HG03439 (cell line): ENCODE data around the gene GARIN3.
A peak's percentile ranks its signal among the peaks of the same experiment; 100 is the strongest.
"Not testable (repeated sequence)": the region's sequence is repeated elsewhere in the genome, so short reads cannot be mapped to it uniquely, and the experiment has no call there.

Source experiments
- ATAC-seq: cut with Tn5 transposase; IDR thresholded peaks from one replicate; pipeline ENCODE4 v1.9.1; 2021; ENCODE audit warnings: mild to moderate bottlenecking, moderate library complexity; ENCODE audit not compliant: unreplicated experiment

Gene GARIN3

GRCh38 chr5:157166214-157167213, at the start of gene GARIN3:
Gene GARIN3 (minus strand): TSS chr5:157166264. CDS start chr5:157166168, 96 bp downstream.
- no peak for ATAC-seq

- no peak for ATAC-seq
Observed at GRCh38 chr5:157215514-157216167, 49.6 kb upstream of the GARIN3 start.

- ATAC-seq: peak; percentile 46
Observed at GRCh38 chr5:157214861-157215513, 48.9 kb upstream of the GARIN3 start.

GRCh38 chr5:157214415-157214814, 48.4 kb upstream of the GARIN3 start:
- ATAC-seq: no peak

- no peak for ATAC-seq
Observed at GRCh38 chr5:157213527-157214243, 47.6 kb upstream of the GARIN3 start.

GRCh38 chr5:157212307-157212706, 46.2 kb upstream of the GARIN3 start:
- ATAC-seq: no peak

GRCh38 chr5:157210652-157211051, 44.6 kb upstream of the GARIN3 start:
- ATAC-seq: not testable (repeated sequence)

GRCh38 chr5:157205708-157206107, 39.6 kb upstream of the GARIN3 start:
- no peak for ATAC-seq

GRCh38 chr5:157204765-157205164, 38.7 kb upstream of the GARIN3 start:
- no peak for ATAC-seq

GRCh38 chr5:157203417-157203816, 37.4 kb upstream of the GARIN3 start:
- no peak for ATAC-seq

- no peak for ATAC-seq
Observed at GRCh38 chr5:157201857-157202256, 35.8 kb upstream of the GARIN3 start.

GRCh38 chr5:157198277-157198986, 32.4 kb upstream of the GARIN3 start:
- no peak for ATAC-seq

GRCh38 chr5:157197086-157197485, 31.0 kb upstream of the GARIN3 start:
- ATAC-seq: no peak

- peak; percentile 56 for ATAC-seq
Observed at GRCh38 chr5:157196045-157196444, 30.0 kb upstream of the GARIN3 start.

- no peak for ATAC-seq
Observed at GRCh38 chr5:157193699-157194424, 27.8 kb upstream of the GARIN3 start.

GRCh38 chr5:157189223-157189622, 23.2 kb upstream of the GARIN3 start:
- ATAC-seq: peak; percentile 69

GRCh38 chr5:157188270-157188669, 22.2 kb upstream of the GARIN3 start:
- no peak for ATAC-seq

GRCh38 chr5:157187046-157187754, 21.1 kb upstream of the GARIN3 start:
- no peak for ATAC-seq
